Subcutaneous adipose tissue (tissue), 4 donors: Measurements from ENCODE around the gene MT1G. TPM values are rescaled to one million over a fixed set of nuclear protein-coding genes. Genes with fewer than 3 reads are reported as not detected.

ENCODE experiments used
- total RNA-seq, 4 donors: library from RNA; depleted of rRNA; stranded (reverse); fragments of >200 nt; gene quantifications; one replicate each; pipeline ENCODE4 v1.1.0, GENCODE V29; 2016
- TF ChIP-seq, protein P1 (sequence below): fragments of 450-650 bp; IDR thresholded peaks from one replicate; pipeline ENCODE4 v1.5.1; 2016; ENCODE audit warnings: low read depth, mild to moderate bottlenecking, control low read depth, antibody characterized with exemption, moderate library complexity

MT1G gene
- total RNA-seq, 4 donors from 2014 or later, result 15.8 to 315 (median 21.4) TPM; not detected in 1

DNA sequence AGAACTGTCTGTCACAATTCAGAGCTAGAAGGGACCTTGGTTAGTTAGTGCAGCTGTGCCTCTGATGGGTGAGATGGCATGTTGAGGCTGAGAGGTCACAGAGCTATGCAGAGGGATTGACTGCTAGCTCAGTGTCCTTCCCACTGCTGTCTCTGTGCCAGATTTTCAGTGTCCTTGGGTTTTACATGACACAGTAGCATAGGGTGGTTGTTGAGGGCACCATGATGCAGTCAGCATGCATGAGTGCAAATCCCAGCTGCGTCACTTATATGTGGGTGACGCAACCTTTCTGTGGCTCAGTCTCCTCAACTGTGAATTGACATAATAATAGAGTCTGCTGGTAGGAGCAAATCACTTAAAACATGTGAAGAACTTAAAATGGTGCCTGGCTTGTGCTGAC is 26.7 kb downstream of the MT1G start:
- TF ChIP-seq, protein P1, sequence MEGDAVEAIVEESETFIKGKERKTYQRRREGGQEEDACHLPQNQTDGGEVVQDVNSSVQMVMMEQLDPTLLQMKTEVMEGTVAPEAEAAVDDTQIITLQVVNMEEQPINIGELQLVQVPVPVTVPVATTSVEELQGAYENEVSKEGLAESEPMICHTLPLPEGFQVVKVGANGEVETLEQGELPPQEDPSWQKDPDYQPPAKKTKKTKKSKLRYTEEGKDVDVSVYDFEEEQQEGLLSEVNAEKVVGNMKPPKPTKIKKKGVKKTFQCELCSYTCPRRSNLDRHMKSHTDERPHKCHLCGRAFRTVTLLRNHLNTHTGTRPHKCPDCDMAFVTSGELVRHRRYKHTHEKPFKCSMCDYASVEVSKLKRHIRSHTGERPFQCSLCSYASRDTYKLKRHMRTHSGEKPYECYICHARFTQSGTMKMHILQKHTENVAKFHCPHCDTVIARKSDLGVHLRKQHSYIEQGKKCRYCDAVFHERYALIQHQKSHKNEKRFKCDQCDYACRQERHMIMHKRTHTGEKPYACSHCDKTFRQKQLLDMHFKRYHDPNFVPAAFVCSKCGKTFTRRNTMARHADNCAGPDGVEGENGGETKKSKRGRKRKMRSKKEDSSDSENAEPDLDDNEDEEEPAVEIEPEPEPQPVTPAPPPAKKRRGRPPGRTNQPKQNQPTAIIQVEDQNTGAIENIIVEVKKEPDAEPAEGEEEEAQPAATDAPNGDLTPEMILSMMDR, result no peak

DNA sequence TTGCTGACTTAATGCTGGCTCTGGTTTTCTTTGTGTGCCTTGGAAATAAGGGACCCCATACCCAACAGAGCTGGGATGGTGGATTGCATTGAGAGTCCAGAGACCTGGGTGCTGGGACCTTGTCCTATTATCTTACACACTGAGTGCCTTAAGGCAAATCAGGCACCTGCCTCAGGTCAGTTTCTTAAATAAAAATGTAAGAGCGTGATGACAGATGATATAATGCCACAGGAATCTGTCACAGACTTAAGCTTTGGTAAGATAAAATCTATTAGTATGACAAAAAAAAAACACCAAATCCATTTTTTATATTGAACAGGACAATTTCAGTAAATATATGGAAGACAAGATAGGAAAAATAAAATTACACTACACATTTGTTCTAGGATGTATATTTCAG is 27.8 kb downstream of the MT1G start:
- TF ChIP-seq, protein P1, result no peak

DNA sequence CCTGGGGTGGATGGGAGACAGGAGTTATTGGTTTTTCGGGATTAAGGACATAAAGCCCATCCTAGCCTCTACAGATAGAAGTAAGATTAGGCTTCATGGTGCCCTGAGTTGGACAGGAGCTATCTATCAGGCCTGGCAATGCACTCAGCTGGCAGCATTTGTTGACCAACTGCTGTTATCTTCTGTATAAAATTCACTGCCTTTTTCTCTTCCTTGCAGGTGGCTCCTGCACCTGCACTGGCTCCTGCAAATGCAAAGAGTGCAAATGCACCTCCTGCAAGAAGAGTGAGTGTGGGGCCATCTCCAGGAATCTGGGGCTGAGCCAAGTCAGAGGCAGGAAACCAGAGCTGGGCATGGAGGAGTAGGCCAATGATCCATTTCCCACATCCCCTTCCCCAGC is 28.8 kb downstream of the MT1G start:
- TF ChIP-seq, protein P1, result no peak

DNA sequence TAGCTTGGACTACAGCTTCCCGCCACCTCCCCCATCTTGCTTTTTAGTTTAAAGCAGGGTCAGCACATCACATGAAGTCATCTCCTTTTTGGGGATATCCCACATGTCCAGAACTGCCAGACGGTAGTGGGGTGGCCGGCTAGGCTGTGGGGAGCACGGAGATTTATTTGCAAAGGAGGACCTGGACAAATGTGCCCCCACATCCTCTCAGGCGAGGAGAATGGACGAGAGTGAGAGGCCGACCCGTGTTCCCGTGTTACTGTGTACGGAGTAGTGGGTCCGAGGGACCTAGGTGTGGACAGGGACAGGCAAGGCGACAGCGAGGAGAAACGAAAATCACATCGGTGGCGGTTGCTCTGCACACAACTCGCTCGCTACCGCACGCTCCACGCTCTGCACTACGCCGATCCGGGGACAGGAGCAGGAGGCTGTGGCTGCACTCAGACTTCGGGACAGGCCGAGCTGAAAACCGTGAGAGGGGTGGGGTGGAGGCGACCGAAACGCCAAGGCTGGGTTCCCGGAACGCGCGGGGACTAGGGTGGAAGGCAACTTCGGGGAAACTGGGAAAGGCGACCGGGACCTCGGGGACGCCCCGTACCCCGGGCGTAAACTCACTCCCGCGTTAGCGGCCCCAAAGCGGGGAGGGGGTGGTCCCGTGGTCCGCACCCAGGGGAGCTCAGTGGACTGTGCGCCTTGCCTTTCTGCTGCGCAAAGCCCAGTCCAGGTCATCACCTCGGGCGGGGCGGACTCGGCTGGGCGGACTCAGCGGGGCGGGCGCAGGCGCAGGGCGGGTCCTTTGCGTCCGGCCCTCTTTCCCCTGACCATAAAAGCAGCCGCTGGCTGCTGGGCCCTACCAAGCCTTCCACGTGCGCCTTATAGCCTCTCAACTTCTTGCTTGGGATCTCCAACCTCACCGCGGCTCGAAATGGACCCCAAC is 29.8 kb downstream of the MT1G start, which contains the start of gene MT1A:
TSS of gene MT1A (plus strand) at position 853 of the 937 bp plus-strand sequence. CDS start at position 926, 73 bp downstream.
- TF ChIP-seq, protein P1, result no peak

DNA sequence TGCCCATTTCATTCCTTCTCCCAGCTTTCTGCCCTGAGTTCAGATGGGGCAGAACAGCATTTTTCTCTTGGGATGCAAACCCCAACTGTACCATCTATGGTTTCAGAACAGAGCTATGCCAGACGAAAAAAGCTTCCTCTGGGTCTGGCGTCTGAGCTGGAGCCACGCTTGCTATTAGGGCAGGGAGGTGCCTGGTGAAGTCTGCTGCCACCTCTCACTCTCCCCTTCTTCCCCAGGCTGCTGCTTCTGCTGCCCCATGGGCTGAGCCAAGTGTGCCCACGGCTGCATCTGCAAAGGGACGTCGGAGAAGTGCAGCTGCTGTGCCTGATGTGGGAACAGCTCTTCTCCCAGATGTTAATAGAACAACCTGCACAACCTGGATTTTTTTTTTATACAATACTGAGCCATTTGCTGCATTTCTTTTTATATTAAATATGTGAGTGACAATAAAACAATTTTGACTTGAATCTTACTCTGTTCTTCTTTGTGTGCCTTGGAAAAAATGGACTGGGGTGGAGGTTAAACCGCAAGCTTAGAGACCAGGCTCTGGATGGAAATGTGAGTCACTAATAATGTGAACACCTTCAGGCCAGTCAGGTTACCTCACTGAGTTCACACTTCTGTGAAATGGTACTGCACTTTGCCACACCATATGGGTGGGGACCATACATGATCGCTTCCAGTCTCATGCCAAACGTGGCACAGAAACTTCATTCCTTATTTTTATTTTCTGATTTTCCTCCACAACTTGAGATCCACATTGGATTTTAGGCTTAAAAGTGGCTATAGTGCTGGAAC is 31.1 kb downstream of the MT1G start:
- TF ChIP-seq, protein P1, result no peak

DNA sequence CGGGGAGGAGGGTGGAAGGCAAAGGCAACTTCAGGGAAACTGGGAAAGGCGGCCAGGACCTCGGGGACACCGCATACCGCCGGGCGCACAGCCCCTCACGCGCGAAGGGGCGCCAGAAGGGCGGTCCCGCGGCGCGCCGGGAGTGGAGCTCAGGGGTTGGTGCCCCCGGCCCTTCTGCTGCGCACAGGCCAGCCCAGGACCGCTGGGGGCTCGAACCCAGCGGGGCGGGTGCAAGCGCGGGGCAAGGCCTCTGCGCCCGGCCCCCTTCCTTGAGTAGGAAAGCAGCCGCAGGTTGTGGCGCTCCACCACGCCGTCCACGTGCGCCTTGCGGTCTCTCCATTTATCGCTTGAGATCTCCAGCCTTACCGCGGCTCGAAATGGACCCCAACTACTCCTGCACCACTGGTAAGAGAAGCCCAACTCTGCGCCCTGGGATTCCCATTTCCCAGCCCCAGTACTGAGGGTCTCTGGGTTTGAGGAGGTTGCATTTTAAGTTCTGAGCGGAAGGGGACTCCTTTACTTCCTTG is 32.4 kb downstream of the MT1G start:
- TF ChIP-seq, protein P1, result no peak
